UCSD-AML1 (cell line): Measurements from ENCODE around the gene RRBP1.
"Not testable (repeated sequence)": the region's sequence is repeated elsewhere in the genome, so short reads cannot be mapped to it uniquely, and the experiment has no call there.

Experiments
- DNase-seq: peaks from one replicate; lab custom pipeline; 2025; ENCODE audit not compliant: unreplicated experiment; lab: John Stamatoyannopoulos, UW

Gene RRBP1

GRCh38 chr20:17709361-17710293 is 27.6 kb upstream of the RRBP1 start:
- no peak for DNase-seq

- no peak for DNase-seq
Measured at GRCh38 chr20:17708675-17709360, 26.8 kb upstream of the RRBP1 start.

GRCh38 chr20:17707951-17708350 is 25.9 kb upstream of the RRBP1 start:
- not testable (repeated sequence) for DNase-seq

DNA sequence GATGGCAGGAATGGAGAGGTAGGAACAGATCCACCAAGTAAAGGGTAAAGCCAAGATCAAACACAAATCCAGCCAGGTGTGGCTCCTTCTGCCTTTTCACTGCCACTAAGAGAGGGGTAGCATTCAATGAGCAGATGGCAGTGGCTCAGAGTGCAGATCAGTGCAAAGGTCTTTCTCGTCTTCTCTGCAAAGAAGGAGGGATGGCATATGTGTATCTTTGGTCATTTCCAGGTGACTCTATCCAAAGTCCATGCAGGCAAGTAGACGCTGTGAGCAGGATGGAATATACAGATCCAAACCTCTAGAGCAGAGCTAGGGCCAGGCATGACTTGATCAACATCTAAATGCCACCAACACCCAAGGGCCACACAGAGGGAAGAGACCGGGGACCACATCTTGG is 24.6 kb upstream of the RRBP1 start:
- DNase-seq, result no peak

- DNase-seq, result no peak
Measured at GRCh38 chr20:17705916-17706315, 23.9 kb upstream of the RRBP1 start.

DNA sequence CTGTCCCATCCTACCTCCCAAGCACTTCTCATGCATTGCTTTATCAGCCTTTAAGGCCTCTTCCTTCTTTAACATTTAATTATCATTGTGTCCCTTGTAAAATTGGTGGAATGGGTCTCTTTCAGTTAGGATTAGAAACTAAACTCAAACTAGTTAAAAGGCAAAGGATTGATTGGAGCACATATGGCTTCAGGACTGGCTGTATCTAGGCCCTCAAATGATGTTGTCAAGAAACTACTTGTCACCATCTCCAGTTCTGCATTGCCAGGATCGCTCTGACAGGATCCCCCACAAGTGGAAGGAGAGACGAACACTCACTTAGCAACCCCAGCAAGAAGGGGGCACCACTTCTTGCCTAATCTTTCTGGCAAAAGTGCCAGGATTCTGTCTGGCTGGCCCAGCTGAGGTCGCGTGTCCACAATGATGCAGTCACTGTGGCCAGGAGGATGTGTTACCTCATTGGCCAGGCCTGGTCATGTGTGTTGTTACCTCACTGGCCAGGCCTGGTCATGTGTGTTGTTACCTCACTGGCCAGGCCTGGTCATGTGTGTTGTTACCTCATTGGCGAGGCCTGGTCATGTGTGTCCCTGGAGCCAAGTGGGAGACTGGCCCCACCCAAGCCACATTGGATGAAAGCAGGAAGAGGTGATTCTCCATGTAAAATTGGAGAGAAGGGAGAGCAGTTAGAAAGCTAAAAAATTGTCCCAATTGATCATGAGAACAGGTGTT is 22.7 kb upstream of the RRBP1 start:
- no peak for DNase-seq

GRCh38 chr20:17701826-17702225 is 19.8 kb upstream of the RRBP1 start:
- no peak for DNase-seq

GRCh38 chr20:17700637-17701036 is 18.6 kb upstream of the RRBP1 start:
- DNase-seq, result no peak

GRCh38 chr20:17699931-17700351 is 17.9 kb upstream of the RRBP1 start, which contains the start of gene BANF2:
Gene BANF2 (plus strand): TSS chr20:17699966. CDS start chr20:17725026, 25,060 bp downstream.
- no peak for DNase-seq

- no peak for DNase-seq
Measured at GRCh38 chr20:17698384-17698783, 16.3 kb upstream of the RRBP1 start.

DNA sequence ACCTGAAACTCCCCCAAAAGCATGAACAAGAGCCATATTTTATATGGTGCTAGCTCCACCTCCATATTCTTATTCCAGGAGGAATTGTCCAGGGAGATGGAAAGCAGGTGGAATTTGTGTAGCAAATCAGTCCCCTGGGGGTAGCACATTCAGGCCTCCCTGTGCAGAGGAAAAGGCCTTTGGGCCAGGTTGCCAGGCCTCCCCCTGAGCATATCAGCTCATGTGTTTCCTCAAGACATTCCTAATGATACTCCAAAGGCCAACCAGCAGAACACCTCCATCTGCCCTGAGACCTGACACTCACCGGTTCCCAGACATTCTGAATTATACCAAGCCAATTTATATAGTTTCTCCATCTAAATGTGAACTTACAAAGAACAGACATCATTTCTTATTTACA is 15.1 kb upstream of the RRBP1 start:
- no peak for DNase-seq

GRCh38 chr20:17696287-17696686 is 14.2 kb upstream of the RRBP1 start:
- no peak for DNase-seq

DNA sequence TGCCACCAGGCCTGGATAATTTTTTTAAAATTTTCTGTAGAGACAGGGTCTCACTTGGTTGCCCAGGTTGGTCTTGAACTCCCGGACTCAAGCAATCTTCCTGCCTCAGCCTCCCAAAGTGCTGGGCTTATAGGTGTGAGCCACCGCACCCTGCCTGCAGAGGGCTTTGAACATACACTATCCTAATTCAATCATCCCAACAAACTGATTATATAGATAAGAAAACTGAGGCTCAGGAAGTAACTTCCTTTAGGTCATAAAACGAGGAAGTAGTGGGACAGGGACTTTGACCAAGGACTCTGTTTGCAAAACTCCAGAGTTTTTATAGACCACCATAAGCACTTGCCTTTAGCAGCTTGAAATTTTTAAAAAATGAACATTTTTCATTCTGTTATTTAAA is 12.7 kb upstream of the RRBP1 start:
- no peak for DNase-seq

- no peak for DNase-seq
Measured at GRCh38 chr20:17693444-17694001, 11.5 kb upstream of the RRBP1 start.

DNA sequence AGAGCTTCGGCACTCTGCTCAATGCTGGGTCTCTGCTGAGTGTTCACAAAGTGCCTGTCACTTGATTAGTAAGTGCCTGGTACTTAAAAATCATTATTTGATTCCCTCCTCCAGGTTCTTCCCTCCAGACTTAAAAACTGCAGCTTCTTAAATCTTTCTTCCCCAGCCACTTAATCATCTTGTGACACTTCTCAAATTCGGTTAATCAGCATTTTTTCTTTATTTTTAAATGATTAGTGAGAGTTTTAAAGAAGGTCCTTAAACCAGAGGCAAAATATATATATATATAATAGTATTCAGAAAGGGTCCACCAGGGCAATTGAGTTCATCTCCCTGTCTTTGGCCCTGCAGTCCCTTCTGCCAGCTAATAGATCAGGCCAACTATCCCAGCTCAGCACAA is 9.7 kb upstream of the RRBP1 start:
- DNase-seq, result no peak

GRCh38 chr20:17690144-17690543 is 8.1 kb upstream of the RRBP1 start:
- no peak for DNase-seq

GRCh38 chr20:17688965-17689364 is 6.9 kb upstream of the RRBP1 start:
- no peak for DNase-seq

GRCh38 chr20:17687800-17688199 is 5.8 kb upstream of the RRBP1 start:
- DNase-seq, result no peak

GRCh38 chr20:17685168-17685567 is 3.1 kb upstream of the RRBP1 start:
- no peak for DNase-seq

GRCh38 chr20:17684077-17684888 is 2.2 kb upstream of the RRBP1 start:
- no peak for DNase-seq
